ENCODE results near the gene TGFBR3.
A peak's percentile ranks its signal among the peaks of the same experiment; 100 is the strongest.

The TGFBR3 gene

DNA sequence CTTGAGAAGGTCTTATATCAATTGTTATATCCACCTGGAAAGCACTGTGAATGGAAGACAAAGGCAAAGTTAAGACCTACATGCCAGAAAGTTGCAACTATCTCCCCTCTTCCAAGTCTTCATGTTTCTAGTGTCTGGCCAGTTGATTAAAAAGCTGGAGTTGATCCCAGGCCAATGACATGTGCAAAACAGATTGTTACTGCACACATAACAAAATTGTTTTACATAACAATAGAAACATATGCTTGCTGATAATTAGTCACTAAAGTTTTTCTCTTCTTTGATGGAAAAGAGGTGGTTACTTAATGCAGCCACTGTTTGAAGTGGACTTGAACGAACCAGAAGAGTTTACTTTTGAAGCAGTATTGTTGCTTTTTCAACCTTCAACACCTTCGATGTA, 158.2 kb downstream of the TGFBR3 start:
- Histone ChIP-seq H3K4me3 (ENCODE audit: low read depth in 1 of 2, low read length in 2 of 2) (no peak overlapping the region), H3K9me3 (ENCODE audit: control insufficient read depth in 1 of 2, low read length in 2 of 2) (no peaks in the 10 kb centered on the region), H3K27ac (ENCODE audit: low read length) (peak overlapping the region; percentile 83), H3K36me3 (ENCODE audit: control insufficient read depth in 1 of 2, insufficient read depth in 2 of 2, low read length in 2 of 2) (peaks cover 10 to 13% of the 10 kb centered on the region in 2 donors), H3K27me3 (ENCODE audit: low read depth, low read length) (no peaks in the 10 kb centered on the region), H3K4me1 (ENCODE audit: control insufficient read depth in 1 of 2, insufficient read depth in 2 of 2, low read length in 2 of 2) (peaks cover 18 to 31% of the 10 kb centered on the region in 2 donors)

DNA sequence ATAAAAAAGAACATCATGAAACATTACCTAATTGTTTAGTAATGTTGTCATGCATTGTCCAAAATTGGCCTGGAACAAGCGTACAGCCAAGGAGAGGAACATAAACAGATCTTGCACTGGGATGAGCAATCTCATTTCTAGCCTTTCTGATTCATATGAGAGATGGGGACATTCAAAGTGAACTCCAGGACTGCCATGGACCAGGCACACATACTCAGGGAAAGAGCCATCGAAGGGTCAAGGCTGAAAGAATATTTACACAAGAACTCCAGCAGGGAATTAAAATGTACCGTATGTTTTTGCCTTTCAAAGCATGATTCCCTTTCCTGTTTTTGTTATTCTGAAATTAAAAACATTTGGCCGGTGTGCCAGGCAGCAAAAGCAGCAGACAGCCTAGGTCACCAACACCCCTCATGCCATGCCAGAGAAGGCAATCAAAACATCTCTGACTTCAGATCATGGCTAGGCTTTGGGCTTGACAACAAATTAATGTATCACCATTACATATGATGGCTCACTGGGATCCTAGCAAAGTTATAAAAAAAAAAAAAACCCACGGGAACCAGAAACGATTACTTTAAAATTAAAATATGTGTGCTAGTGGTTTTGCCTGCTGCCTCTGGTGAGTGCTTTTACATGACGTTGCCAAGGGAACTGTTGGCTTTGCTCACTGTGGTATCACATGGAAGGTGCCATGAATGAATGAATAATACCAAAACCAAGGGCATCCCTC, 159.8 kb downstream of the TGFBR3 start:
- Histone ChIP-seq H3K4me3 (ENCODE audit: low read depth in 1 of 2, low read length in 2 of 2) (no peak overlapping the region), H3K27me3 (ENCODE audit: low read depth, low read length) (no peaks in the 10 kb centered on the region), H3K27ac (ENCODE audit: low read length) (peak overlapping the region; percentile 83), H3K36me3 (ENCODE audit: control insufficient read depth in 1 of 2, insufficient read depth in 2 of 2, low read length in 2 of 2) (peaks cover 10 to 17% of the 10 kb centered on the region in 2 donors), H3K9me3 (ENCODE audit: control insufficient read depth in 1 of 2, low read length in 2 of 2) (no peaks in the 10 kb centered on the region), H3K4me1 (ENCODE audit: control insufficient read depth in 1 of 2, insufficient read depth in 2 of 2, low read length in 2 of 2) (peaks cover 5 to 16% of the 10 kb centered on the region in 2 donors)

GRCh38 chr1:91725618-91725988, 160.3 kb downstream of the TGFBR3 start:
- no peaks in the 10 kb centered on the region for H3K27me3 ChIP-seq (ENCODE audit: low read depth, low read length)
- no peak overlapping the region for H3K4me3 ChIP-seq (ENCODE audit: low read depth in 1 of 2, low read length in 2 of 2)
- H3K9me3 ChIP-seq (ENCODE audit: control insufficient read depth in 1 of 2, low read length in 2 of 2) = no peaks in the 10 kb centered on the region
- H3K4me1 ChIP-seq (ENCODE audit: control insufficient read depth in 1 of 2, insufficient read depth in 2 of 2, low read length in 2 of 2) = peaks cover 0 to 12% of the 10 kb centered on the region in 2 donors
- peaks cover 10 to 22% of the 10 kb centered on the region in 2 donors for H3K36me3 ChIP-seq (ENCODE audit: control insufficient read depth in 1 of 2, insufficient read depth in 2 of 2, low read length in 2 of 2)
- H3K27ac ChIP-seq (ENCODE audit: low read length) = peak overlapping the region; percentile 83

GRCh38 chr1:91724644-91725043, 161.3 kb downstream of the TGFBR3 start:
- Histone ChIP-seq H3K4me1 (ENCODE audit: control insufficient read depth in 1 of 2, insufficient read depth in 2 of 2, low read length in 2 of 2) (peaks cover 0 to 12% of the 10 kb centered on the region in 2 donors), H3K27ac (ENCODE audit: low read length) (peak overlapping the region; percentile 83), H3K27me3 (ENCODE audit: low read depth, low read length) (no peaks in the 10 kb centered on the region), H3K4me3 (ENCODE audit: low read depth in 1 of 2, low read length in 2 of 2) (no peak overlapping the region), H3K9me3 (ENCODE audit: control insufficient read depth in 1 of 2, low read length in 2 of 2) (no peaks in the 10 kb centered on the region), H3K36me3 (ENCODE audit: control insufficient read depth in 1 of 2, insufficient read depth in 2 of 2, low read length in 2 of 2) (peaks cover 15 to 31% of the 10 kb centered on the region in 2 donors)

- Histone ChIP-seq H3K36me3 (ENCODE audit: control insufficient read depth in 1 of 2, insufficient read depth in 2 of 2, low read length in 2 of 2) (peaks cover 15 to 31% of the 10 kb centered on the region in 2 donors), H3K27me3 (ENCODE audit: low read depth, low read length) (no peaks in the 10 kb centered on the region), H3K27ac (ENCODE audit: low read length) (peak overlapping the region; percentile 83), H3K4me3 (ENCODE audit: low read depth in 1 of 2, low read length in 2 of 2) (no peak overlapping the region), H3K4me1 (ENCODE audit: control insufficient read depth in 1 of 2, insufficient read depth in 2 of 2, low read length in 2 of 2) (peaks cover 0 to 12% of the 10 kb centered on the region in 2 donors), H3K9me3 (ENCODE audit: control insufficient read depth in 1 of 2, low read length in 2 of 2) (no peaks in the 10 kb centered on the region)
These were observed 161.7 kb downstream of the TGFBR3 start for GRCh38 chr1:91724231-91724630.

DNA sequence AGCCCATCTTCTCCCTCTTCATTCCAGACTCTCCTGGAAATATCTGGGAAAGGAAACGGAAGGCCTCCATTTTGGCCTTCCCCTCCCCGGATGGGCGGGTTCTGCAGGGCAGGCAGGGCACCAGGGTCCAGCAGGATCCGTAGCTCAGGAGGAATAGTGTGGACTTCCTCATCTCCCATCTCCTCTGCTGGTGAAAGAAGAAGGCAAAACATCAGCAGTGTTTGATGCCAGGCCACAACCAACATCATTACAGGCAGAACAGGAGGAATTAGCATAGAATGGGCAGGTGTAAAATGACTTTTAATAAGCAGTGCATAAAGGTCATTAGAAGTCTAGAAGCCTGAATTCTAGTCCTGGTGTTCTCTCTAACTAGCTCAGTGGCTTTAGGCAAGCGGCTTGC, 165.9 kb downstream of the TGFBR3 start:
- no peak overlapping the region for H3K27ac ChIP-seq (ENCODE audit: low read length)
- H3K36me3 ChIP-seq (ENCODE audit: control insufficient read depth in 1 of 2, insufficient read depth in 2 of 2, low read length in 2 of 2) = peaks cover 29 to 41% of the 10 kb centered on the region in 2 donors

GRCh38 chr1:91718877-91719276, 167.1 kb downstream of the TGFBR3 start:
- no peaks in the 10 kb centered on the region for H3K4me1 ChIP-seq (ENCODE audit: control insufficient read depth in 1 of 2, insufficient read depth in 2 of 2, low read length in 2 of 2)
- no peaks in the 10 kb centered on the region for H3K9me3 ChIP-seq (ENCODE audit: control insufficient read depth in 1 of 2, low read length in 2 of 2)
- no peak overlapping the region for H3K4me3 ChIP-seq (ENCODE audit: low read depth in 1 of 2, low read length in 2 of 2)
- peaks cover 35 to 41% of the 10 kb centered on the region in 2 donors for H3K36me3 ChIP-seq (ENCODE audit: control insufficient read depth in 1 of 2, insufficient read depth in 2 of 2, low read length in 2 of 2)
- no peaks in the 10 kb centered on the region for H3K27me3 ChIP-seq (ENCODE audit: low read depth, low read length)
- no peak overlapping the region for H3K27ac ChIP-seq (ENCODE audit: low read length)

More for the DNA sequence above, 165.9 kb downstream of the TGFBR3 start:
- no peak overlapping the region for H3K4me3 ChIP-seq (ENCODE audit: low read depth in 1 of 2, low read length in 2 of 2)
- H3K9me3 ChIP-seq (ENCODE audit: control insufficient read depth in 1 of 2, low read length in 2 of 2) = no peaks in the 10 kb centered on the region
- peaks cover 0 to 3% of the 10 kb centered on the region in 2 donors for H3K4me1 ChIP-seq (ENCODE audit: control insufficient read depth in 1 of 2, insufficient read depth in 2 of 2, low read length in 2 of 2)
- H3K27me3 ChIP-seq (ENCODE audit: low read depth, low read length) = no peaks in the 10 kb centered on the region

DNA sequence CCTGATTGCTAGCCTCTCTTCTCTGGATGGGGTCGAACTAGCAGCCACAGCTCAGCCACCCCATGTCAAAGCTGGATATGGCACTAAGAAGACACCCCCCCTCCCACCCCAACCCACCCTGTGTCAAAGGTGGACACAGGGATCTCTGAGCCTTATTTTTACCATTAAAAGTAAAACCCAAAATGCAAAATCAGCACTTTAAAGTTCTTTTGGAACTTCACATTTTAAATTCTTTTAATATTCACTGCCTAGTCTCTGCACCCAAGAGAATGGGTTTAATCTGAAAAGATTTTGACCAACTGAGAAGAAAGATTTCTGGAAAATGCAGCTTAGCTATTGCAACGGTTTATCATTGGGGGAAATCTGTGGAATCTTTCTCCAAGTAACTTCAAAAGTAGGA, 167.6 kb downstream of the TGFBR3 start:
- peaks cover 35 to 41% of the 10 kb centered on the region in 2 donors for H3K36me3 ChIP-seq (ENCODE audit: control insufficient read depth in 1 of 2, insufficient read depth in 2 of 2, low read length in 2 of 2)
- H3K27me3 ChIP-seq (ENCODE audit: low read depth, low read length) = no peaks in the 10 kb centered on the region
- no peak overlapping the region for H3K4me3 ChIP-seq (ENCODE audit: low read depth in 1 of 2, low read length in 2 of 2)
- no peaks in the 10 kb centered on the region for H3K4me1 ChIP-seq (ENCODE audit: control insufficient read depth in 1 of 2, insufficient read depth in 2 of 2, low read length in 2 of 2)
- no peaks in the 10 kb centered on the region for H3K9me3 ChIP-seq (ENCODE audit: control insufficient read depth in 1 of 2, low read length in 2 of 2)
- no peak overlapping the region for H3K27ac ChIP-seq (ENCODE audit: low read length)

GRCh38 chr1:91717839-91718238, 168.1 kb downstream of the TGFBR3 start:
- H3K27me3 ChIP-seq (ENCODE audit: low read depth, low read length) = no peaks in the 10 kb centered on the region
- no peak overlapping the region for H3K4me3 ChIP-seq (ENCODE audit: low read depth in 1 of 2, low read length in 2 of 2)
- H3K36me3 ChIP-seq (ENCODE audit: control insufficient read depth in 1 of 2, insufficient read depth in 2 of 2, low read length in 2 of 2) = peaks cover 35 to 41% of the 10 kb centered on the region in 2 donors
- H3K27ac ChIP-seq (ENCODE audit: low read length) = no peak overlapping the region
- H3K9me3 ChIP-seq (ENCODE audit: control insufficient read depth in 1 of 2, low read length in 2 of 2) = no peaks in the 10 kb centered on the region
- no peaks in the 10 kb centered on the region for H3K4me1 ChIP-seq (ENCODE audit: control insufficient read depth in 1 of 2, insufficient read depth in 2 of 2, low read length in 2 of 2)

DNA sequence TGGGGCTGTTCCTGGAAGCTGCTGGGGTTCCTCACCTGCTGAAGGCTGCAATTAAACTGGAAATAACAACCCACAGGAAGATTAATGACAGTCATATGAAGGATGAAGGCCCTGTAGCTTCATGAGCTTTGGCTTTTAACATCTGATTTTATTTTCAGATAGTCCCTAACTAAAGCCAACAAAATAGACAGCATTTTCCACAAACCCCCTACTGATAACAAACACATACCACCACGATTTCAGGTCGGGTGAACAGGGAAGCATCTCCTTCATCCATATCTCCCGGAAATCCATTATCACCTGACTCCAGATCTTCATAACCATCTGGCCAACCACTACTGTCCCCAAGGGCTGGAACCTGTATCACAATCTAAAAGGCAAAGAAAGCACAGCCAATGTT, 169.6 kb downstream of the TGFBR3 start:
- Histone ChIP-seq H3K36me3 (ENCODE audit: control insufficient read depth in 1 of 2, insufficient read depth in 2 of 2, low read length in 2 of 2) (peaks cover 35 to 49% of the 10 kb centered on the region in 2 donors), H3K27ac (ENCODE audit: low read length) (no peak overlapping the region), H3K4me3 (ENCODE audit: low read depth in 1 of 2, low read length in 2 of 2) (no peak overlapping the region), H3K4me1 (ENCODE audit: control insufficient read depth in 1 of 2, insufficient read depth in 2 of 2, low read length in 2 of 2) (peaks cover 0 to 8% of the 10 kb centered on the region in 2 donors), H3K9me3 (ENCODE audit: control insufficient read depth in 1 of 2, low read length in 2 of 2) (no peaks in the 10 kb centered on the region), H3K27me3 (ENCODE audit: low read depth, low read length) (no peaks in the 10 kb centered on the region)

DNA sequence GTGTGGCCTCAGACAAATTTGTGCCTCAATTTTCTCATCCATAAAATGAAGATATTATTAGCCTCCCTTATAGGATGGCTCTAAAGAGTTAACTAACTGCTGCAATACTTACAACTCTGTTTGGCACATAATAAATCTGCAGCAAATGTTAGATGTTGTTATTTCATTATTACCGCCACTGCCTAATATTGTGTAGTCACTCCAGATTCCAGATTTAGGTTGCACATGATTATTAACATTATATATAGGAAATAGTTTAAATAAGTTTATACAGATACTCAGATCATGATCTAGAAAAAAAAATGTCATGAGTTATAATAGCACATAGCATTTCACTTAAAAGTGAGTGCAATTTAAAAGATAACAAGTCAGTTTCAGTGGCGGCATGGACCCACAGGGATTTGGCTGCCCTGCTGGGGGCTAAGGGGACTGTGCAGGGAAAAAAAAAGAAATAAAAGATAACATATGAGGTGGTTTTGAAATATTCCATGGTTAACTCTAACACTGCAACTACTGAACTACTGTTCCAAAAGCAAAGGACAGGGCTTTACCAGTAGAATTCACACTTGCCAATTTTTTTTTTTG, 170.4 kb downstream of the TGFBR3 start:
- no peak overlapping the region for H3K27ac ChIP-seq (ENCODE audit: low read length)
- peaks cover 0 to 14% of the 10 kb centered on the region in 2 donors for H3K4me1 ChIP-seq (ENCODE audit: control insufficient read depth in 1 of 2, insufficient read depth in 2 of 2, low read length in 2 of 2)
- no peaks in the 10 kb centered on the region for H3K27me3 ChIP-seq (ENCODE audit: low read depth, low read length)
- no peaks in the 10 kb centered on the region for H3K9me3 ChIP-seq (ENCODE audit: control insufficient read depth in 1 of 2, low read length in 2 of 2)
- H3K36me3 ChIP-seq (ENCODE audit: control insufficient read depth in 1 of 2, insufficient read depth in 2 of 2, low read length in 2 of 2) = peaks cover 35 to 41% of the 10 kb centered on the region in 2 donors
- no peak overlapping the region for H3K4me3 ChIP-seq (ENCODE audit: low read depth in 1 of 2, low read length in 2 of 2)

All from muscle layer of duodenum (tissue), 2 donors.